H1 (cell line): ENCODE data around the gene TAF10. TPM values are rescaled to one million over a fixed set of nuclear protein-coding genes. Genes with fewer than 3 reads are reported as not detected.

Experiments used
- CTCF ChIA-PET: fragments of 300-600 bp; sonication (Branson Sonifier 250); formaldehyde crosslinking; loops from one replicate; lab custom pipeline; 2021; ENCODE audit not compliant: partially characterized antibody; lab: Charles Lee
- POLR2A ChIA-PET: fragments of 300-600 bp; sonication (Branson Sonifier 250); formaldehyde crosslinking; loops from one replicate; lab custom pipeline; 2021; ENCODE audit warnings: inconsistent platforms; ENCODE audit not compliant: partially characterized antibody; lab: Charles Lee
- DNase-seq, 2 experiments: peaks; one replicate each; pipeline versions ENCODE4 v3.0.0 to v3.0.0-alpha.2; 2010 to 2022; ENCODE audit warnings: low spot score in 2 of 2, low read depth in 1 of 2, mixed read lengths in 1 of 2
- FAIRE-seq: peaks from 2 replicates; lab custom pipeline; 2011; peaks lifted over from hg19 to GRCh38; lab: Jason Lieb, UNC
- H2AFZ ChIP-seq: 2 replicates; pipeline ENCODE4 v1.8.1; 2012; ENCODE audit warnings: low read length, inconsistent platforms
- H2AK5ac ChIP-seq: 2 replicates; pipeline ENCODE4 v1.6.1; 2013; ENCODE audit warnings: low read depth, low read length
- H2BK120ac ChIP-seq: replicated peaks from 2 replicates; pipeline ENCODE3; 2013; ENCODE audit warnings: low read depth, low read length, inconsistent platforms
- H2BK12ac ChIP-seq: 2 replicates; pipeline ENCODE4 v1.6.1; 2013; ENCODE audit warnings: low read depth, low read length
- H2BK15ac ChIP-seq: 2 replicates; pipeline ENCODE4 v1.6.1; 2013; ENCODE audit warnings: low read length
- H2BK20ac ChIP-seq: 2 replicates; pipeline ENCODE4 v1.6.1; 2013; ENCODE audit warnings: low read length
- H2BK5ac ChIP-seq: 2 replicates; pipeline ENCODE4 v1.6.1; 2013; ENCODE audit warnings: low read depth, low read length
- H3K14ac ChIP-seq: 2 replicates; pipeline ENCODE4 v1.6.1; 2013; ENCODE audit warnings: inconsistent platforms; ENCODE audit not compliant: insufficient read length
- H3K18ac ChIP-seq: 2 replicates; pipeline ENCODE4 v1.6.1; 2013; ENCODE audit warnings: low read length; ENCODE audit errors: extremely low read depth
- H3K23ac ChIP-seq: 2 replicates; pipeline ENCODE4 v1.6.1; 2013; ENCODE audit warnings: inconsistent platforms; ENCODE audit not compliant: insufficient read length
- H3K23me2 ChIP-seq: 2 replicates; pipeline ENCODE4 v1.6.1; 2013; ENCODE audit warnings: low read depth, low read length
- H3K27ac ChIP-seq: 2 replicates; pipeline ENCODE4 v1.6.1; 2011; ENCODE audit warnings: low read depth, low read length, inconsistent platforms
- H3K27me3 ChIP-seq, 4 experiments: replicated peaks in 1 of 4; 1 replicate in 1 of 4; 2 replicates in 3 of 4; pipeline versions ENCODE4 v1.6.1 to v1.8.1; 2011 to 2013; ENCODE audit warnings: low read length in 3 of 4, mild to moderate bottlenecking in 3 of 4, inconsistent platforms in 2 of 4, mixed read lengths in 2 of 4, moderate library complexity in 1 of 4; ENCODE audit not compliant: control insufficient read depth in 3 of 4, insufficient read depth in 3 of 4; ENCODE audit errors: extremely low read depth in 1 of 4
- H3K36me3 ChIP-seq, 4 experiments: 2 replicates each; pipeline versions ENCODE4 v1.6.1 to v1.8.1; 2011 to 2013; ENCODE audit warnings: mild to moderate bottlenecking in 4 of 4, low read length in 3 of 4, moderate library complexity in 2 of 4, control low read depth in 1 of 4, inconsistent platforms in 1 of 4; ENCODE audit not compliant: insufficient read depth in 4 of 4, control insufficient read depth in 2 of 4
- H3K4ac ChIP-seq: replicated peaks from 2 replicates; pipeline ENCODE3; 2013; ENCODE audit warnings: low read length, low read depth, mixed read lengths, inconsistent platforms; ENCODE audit not compliant: insufficient read length
- H3K4me1 ChIP-seq, 4 experiments: replicated peaks in 1 of 4; 1 replicate in 1 of 4; 2 replicates in 3 of 4; pipeline versions ENCODE4 v1.6.1 to v1.8.1; 2011 to 2013; ENCODE audit warnings: low read length in 3 of 4, inconsistent platforms in 2 of 4, mixed read lengths in 1 of 4; ENCODE audit not compliant: insufficient read depth in 4 of 4, control insufficient read depth in 3 of 4
- H3K4me2 ChIP-seq, 2 experiments: 2 replicates each; pipeline versions ENCODE4 v1.6.1 to v1.8.1; 2011 to 2013; ENCODE audit warnings: low read depth in 2 of 2, low read length in 2 of 2, control low read depth in 1 of 2, inconsistent platforms in 1 of 2, mild to moderate bottlenecking in 1 of 2; ENCODE audit not compliant: insufficient read depth in 1 of 2
- H3K4me3 ChIP-seq, 4 experiments: fragments of 200-600, 300-600 bp in 1 of 4; sonication (generic), shearing (Covaris generic), sonication (Bioruptor Twin) in 1 of 4; 2 replicates each; pipeline versions ENCODE4 v1.5.1 to v1.8.1; 2011 to 2016; ENCODE audit warnings: low read length in 4 of 4, low read depth in 3 of 4, control low read depth in 2 of 4, inconsistent platforms in 2 of 4, mild to moderate bottlenecking in 2 of 4, mixed read lengths in 1 of 4, moderate library complexity in 1 of 4; ENCODE audit not compliant: insufficient read depth in 2 of 4; ENCODE audit errors: extremely low read depth in 1 of 4
- H3K56ac ChIP-seq: replicated peaks from 2 replicates; pipeline ENCODE3; 2013; ENCODE audit warnings: low read depth, mild to moderate bottlenecking, mixed read lengths, low read length, inconsistent platforms; ENCODE audit not compliant: insufficient read length
- H3K79me1 ChIP-seq: 2 replicates; pipeline ENCODE4 v1.6.1; 2013; ENCODE audit warnings: low read depth, low read length, control low read depth
- H3K79me2 ChIP-seq, 2 experiments: 2 replicates each; pipeline versions ENCODE4 v1.6.1 to v1.8.1; 2012 to 2013; ENCODE audit warnings: low read length in 2 of 2, mild to moderate bottlenecking in 2 of 2, inconsistent platforms in 1 of 2; ENCODE audit not compliant: insufficient read depth in 2 of 2, control insufficient read depth in 1 of 2
- H3K9ac ChIP-seq, 4 experiments: replicated peaks in 1 of 4; 1 replicate in 1 of 4; 2 replicates in 3 of 4; pipeline versions ENCODE4 v1.6.1 to v1.8.1; 2011 to 2013; ENCODE audit warnings: low read depth in 3 of 4, low read length in 3 of 4, control low read depth in 2 of 4, mild to moderate bottlenecking in 2 of 4, moderate library complexity in 2 of 4, inconsistent platforms in 1 of 4; ENCODE audit errors: extremely low read depth in 1 of 4
- H3K9me3 ChIP-seq, 2 experiments: 2 replicates each; pipeline versions ENCODE4 v1.6.1 to v1.8.1; 2012 to 2013; ENCODE audit warnings: mild to moderate bottlenecking in 2 of 2, moderate library complexity in 2 of 2, control low read depth in 1 of 2, inconsistent platforms in 1 of 2, low read depth in 1 of 2, low read length in 1 of 2, mixed read lengths in 1 of 2; ENCODE audit not compliant: insufficient read depth in 2 of 2
- H4K20me1 ChIP-seq, 2 experiments: replicated peaks in 1 of 2; 2 replicates each; pipeline versions ENCODE3 to v1.8.1; 2011 to 2013; ENCODE audit warnings: inconsistent platforms in 2 of 2, low read length in 2 of 2, mild to moderate bottlenecking in 1 of 2; ENCODE audit not compliant: insufficient read depth in 2 of 2, control insufficient read depth in 1 of 2
- H4K5ac ChIP-seq: 2 replicates; pipeline ENCODE4 v1.6.1; 2013; ENCODE audit warnings: low read length, low read depth, mixed read lengths, inconsistent platforms; ENCODE audit not compliant: insufficient read length
- H4K8ac ChIP-seq: 2 replicates; pipeline ENCODE4 v1.8.0; 2013; ENCODE audit warnings: mild to moderate bottlenecking, moderate library complexity, low read length, inconsistent platforms; ENCODE audit not compliant: insufficient read depth; ENCODE audit errors: extremely low read depth
- H4K91ac ChIP-seq: replicated peaks from 2 replicates; pipeline ENCODE3; 2013; ENCODE audit warnings: low read length, mixed read lengths, inconsistent platforms; ENCODE audit not compliant: insufficient read length
- EZH2 ChIP-seq: fragments of 200-600 bp; sonication (generic); IDR thresholded peaks from 2 replicates; pipeline ENCODE4 v1.7.1; 2012; ENCODE audit warnings: low read depth, mild to moderate bottlenecking, moderate library complexity, low read length, inconsistent platforms; ENCODE audit not compliant: severe bottlenecking
- GABPA ChIP-seq: IDR thresholded peaks from 2 replicates; pipeline ENCODE4 v1.6.1; 2011; ENCODE audit warnings: mild to moderate bottlenecking, low read length, moderate library complexity, borderline replicate concordance; ENCODE audit not compliant: insufficient read depth
- HDAC2 ChIP-seq, 2 experiments: fragments of 300-600 bp in 1 of 2; sonication (generic) in 1 of 2; IDR thresholded peaks; 2 replicates each; pipeline ENCODE4 v1.6.1; 2011 to 2012; ENCODE audit warnings: low read depth in 2 of 2, low read length in 2 of 2, mild to moderate bottlenecking in 2 of 2, moderate library complexity in 2 of 2, borderline replicate concordance in 1 of 2, inconsistent platforms in 1 of 2
- KDM5A ChIP-seq: fragments of 200-600 bp; IDR thresholded peaks from 2 replicates; pipeline ENCODE4 v1.7.1; 2012; ENCODE audit warnings: mild to moderate bottlenecking, low read length, inconsistent platforms, mixed read lengths
- SIX5 ChIP-seq: IDR thresholded peaks from 2 replicates; pipeline ENCODE4 v1.6.1; 2011; ENCODE audit warnings: mild to moderate bottlenecking, low read depth, low read length
- SP4 ChIP-seq: IDR thresholded peaks from 2 replicates; pipeline ENCODE4 v1.6.1; 2012; ENCODE audit warnings: low read length, inconsistent platforms
- TBP ChIP-seq: IDR thresholded peaks from 2 replicates; pipeline ENCODE4 v1.6.1; 2011; ENCODE audit warnings: low read depth, low read length, improper control_type of control experiment
- WGBS, 2 experiments: shearing (Covaris generic) in 1 of 2; methylation state at CpG; one replicate each; pipeline versions ENCODE4 v1.1.6 to v1.1.7; 2013 to 2015; ENCODE audit warnings: low lambda C conversion rate in 2 of 2, mixed read lengths in 2 of 2, inconsistent platforms in 1 of 2, low coverage in 1 of 2, missing lambda C conversion rate in 1 of 2; ENCODE audit not compliant: insufficient replicate concordance in 2 of 2, insufficient coverage in 1 of 2, insufficient read length in 1 of 2; ENCODE audit errors: extremely low coverage in 1 of 2, missing lambda C conversion rate in 1 of 2; 5-methylcytosine and 5-hydroxymethylcytosine counted together
- polyA plus RNA-seq, 7 experiments: library from polyadenylated mRNA; depleted of rRNA in 3 of 7; stranded (reverse) in 5 of 7; unstranded in 2 of 7; fragments of >200 nt in 5 of 7; fragments of 200-250 nt in 2 of 7; gene quantifications; 1 replicate in 5 of 7; 2 replicates in 1 of 7; 4 replicates in 1 of 7; pipeline versions ENCODE4 v1.2.1 to v1.2.3, GENCODE V29; 2011 to 2013; ENCODE audit warnings: missing spikeins in 2 of 7, mixed read lengths in 2 of 7
- total RNA-seq: library from RNA; stranded (reverse); fragmentation: NEBNext Ultra II Directional; extraction: Animal tissue kit (Norgen Biotek cat#: 25700); gene quantifications from 2 replicates; pipeline ENCODE4 v1.2.1, GENCODE V29; 2021
- TF ChIP-seq, protein P1 (sequence below), 3 experiments: IDR thresholded peaks; 1 replicate in 2 of 3; 2 replicates in 1 of 3; pipeline versions ENCODE4 v1.5.1 to v1.6.1; 2011; ENCODE audit warnings: low read length in 3 of 3, mild to moderate bottlenecking in 3 of 3, inconsistent platforms in 2 of 3, low read depth in 1 of 3, moderate library complexity in 1 of 3; ENCODE audit not compliant: insufficient read depth in 1 of 3; ENCODE audit errors: control extremely low read depth in 1 of 3

TAF10 gene
- total and polyA plus RNA-seq, 2 of the 8 experiments (the other 6 are each of a cell fraction or from before 2014, with no cell fraction given), result 128 to 213 TPM

- WGBS, 2 experiments, result 90% methylated on average over 14 of the region's 16 CpGs; no CpG with 5 or more reads in 1 of the 2 experiments
- DNase-seq, result no peak
- H3K79me1 ChIP-seq, result no peaks in the 10 kb centered on the region; the same call in none of the 2 replicates
Observed at GRCh38 chr11:6621711-6622211, 9.7 kb upstream of the TAF10 start.

More at GRCh38 chr11:6621711-6622211, 9.7 kb upstream of the TAF10 start:
- no peak overlapping the region for H3K14ac ChIP-seq
- no peak overlapping the region for H2BK120ac ChIP-seq
- peak overlapping the region; percentile 65; the same call in 1 of the 2 replicates for H2AK5ac ChIP-seq
- no peaks in the 10 kb centered on the region for H3K27me3 ChIP-seq
- no peak overlapping the region for H4K5ac ChIP-seq
- H3K4ac ChIP-seq, result no peak overlapping the region
- H3K23ac ChIP-seq, result no peak overlapping the region
- H3K9ac ChIP-seq, result no peak overlapping the region
- H2BK5ac ChIP-seq, result no peak overlapping the region
- no peak overlapping the region for H3K27ac ChIP-seq
- H2BK15ac ChIP-seq, result no peak overlapping the region
- H3K4me1 ChIP-seq, result peaks cover 0 to 7% (median 4%) of the 10 kb centered on the region in 4 experiments; a peak in 3 of 7 replicates
- no peak overlapping the region for H3K18ac ChIP-seq
- no peak overlapping the region for H2BK12ac ChIP-seq
- POLR2A ChIA-PET, result interaction anchor here (1.3 to 2.2 kb wide), 6 partner anchors 9 to 62 kb away, joined by 3 to 24 read pairs (median 6); partner anchors contain the start of genes ILK, MRPL17, RRP8 and TAF10
- H4K20me1 ChIP-seq, result no peaks in the 10 kb centered on the region
- no peak overlapping the region for H3K4me2 ChIP-seq
- no peak overlapping the region for H2AFZ ChIP-seq
- no peak for FAIRE-seq
- no peak overlapping the region for H4K91ac ChIP-seq
- peaks cover 6% of the 10 kb centered on the region for H3K23me2 ChIP-seq
- CTCF ChIA-PET, result interaction anchor here (0.7 to 2.6 kb wide), 12 partner anchors 9 to 122 kb away, joined by 3 to 18 read pairs (median 4); partner anchors contain the start of gene MRPL17
- H2BK20ac ChIP-seq, result no peak overlapping the region
- H3K36me3 ChIP-seq, result peaks cover 0 to 3% (median 1%) of the 10 kb centered on the region in 4 experiments; a peak in 3 of 8 replicates
- no peaks in the 10 kb centered on the region for H3K9me3 ChIP-seq
- H4K8ac ChIP-seq, result peak overlapping the region; percentile 30
- H3K79me2 ChIP-seq, result peaks cover 0 to 8% of the 10 kb centered on the region in 2 experiments; a peak in 1 of 4 replicates
- H3K56ac ChIP-seq, result no peak overlapping the region
- H3K4me3 ChIP-seq, result no peak overlapping the region
- TF ChIP-seq KDM5A (no peak), HDAC2 (IDR thresholded peaks at IDR 0.05; ENCODE audit: borderline replicate concordance in 1 of 2, low read depth in 2 of 2, low read length in 2 of 2) (no peak), SIX5 (no peak), TBP (no peak), EZH2 (no peak), SP4 (no peak), GABPA (no peak)
- TF ChIP-seq, protein P1, sequence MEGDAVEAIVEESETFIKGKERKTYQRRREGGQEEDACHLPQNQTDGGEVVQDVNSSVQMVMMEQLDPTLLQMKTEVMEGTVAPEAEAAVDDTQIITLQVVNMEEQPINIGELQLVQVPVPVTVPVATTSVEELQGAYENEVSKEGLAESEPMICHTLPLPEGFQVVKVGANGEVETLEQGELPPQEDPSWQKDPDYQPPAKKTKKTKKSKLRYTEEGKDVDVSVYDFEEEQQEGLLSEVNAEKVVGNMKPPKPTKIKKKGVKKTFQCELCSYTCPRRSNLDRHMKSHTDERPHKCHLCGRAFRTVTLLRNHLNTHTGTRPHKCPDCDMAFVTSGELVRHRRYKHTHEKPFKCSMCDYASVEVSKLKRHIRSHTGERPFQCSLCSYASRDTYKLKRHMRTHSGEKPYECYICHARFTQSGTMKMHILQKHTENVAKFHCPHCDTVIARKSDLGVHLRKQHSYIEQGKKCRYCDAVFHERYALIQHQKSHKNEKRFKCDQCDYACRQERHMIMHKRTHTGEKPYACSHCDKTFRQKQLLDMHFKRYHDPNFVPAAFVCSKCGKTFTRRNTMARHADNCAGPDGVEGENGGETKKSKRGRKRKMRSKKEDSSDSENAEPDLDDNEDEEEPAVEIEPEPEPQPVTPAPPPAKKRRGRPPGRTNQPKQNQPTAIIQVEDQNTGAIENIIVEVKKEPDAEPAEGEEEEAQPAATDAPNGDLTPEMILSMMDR (IDR thresholded peaks at IDR 0.05; ENCODE audit: control extremely low read depth in 1 of 3, insufficient read depth in 1 of 3, low read depth in 1 of 3, low read length in 3 of 3), result no peak
